ENCODE results near the gene COL15A1.

DNA sequence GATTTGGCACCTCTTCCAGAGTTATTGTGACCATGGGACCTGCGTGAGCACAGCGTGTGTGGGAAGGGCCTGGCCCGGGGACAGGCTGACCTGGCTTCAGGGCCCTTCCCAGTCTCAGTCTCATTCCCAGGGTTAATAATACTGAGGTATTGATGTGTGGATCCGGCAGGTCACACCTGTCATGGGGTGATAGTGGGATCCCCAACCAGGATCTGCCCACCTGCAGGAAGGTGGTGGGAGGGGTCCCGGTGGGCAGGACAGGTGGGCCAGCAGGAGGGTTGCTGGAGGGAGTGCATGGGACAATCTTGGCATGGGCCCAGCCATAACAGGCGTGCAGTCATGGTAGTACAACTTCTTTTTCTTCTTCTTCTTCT is 55.4 kb downstream of the COL15A1 start:
- TF ChIP-seq POLR2AphosphoS5 (IDR thresholded peaks at IDR 0.05; ENCODE audit: low read depth, low read length) (no peak), TAF1 (IDR thresholded peaks at IDR 0.05; ENCODE audit: borderline replicate concordance, insufficient read depth, low read length) (no peak), SIN3A (IDR thresholded peaks at IDR 0.05; ENCODE audit: borderline replicate concordance, insufficient read depth, low read length) (no peak)
